Endothelial cell of umbilical vein (primary cell): Measurements from ENCODE around the gene MOXD1. TPM values are rescaled to one million over a fixed set of nuclear protein-coding genes. Genes with fewer than 3 reads are reported as not detected.

ENCODE experiments used
- BruUV-seq: library from RNA; stranded (reverse); fragments of 400-500 nt; replicated peaks from 2 replicates; lab custom pipeline; 2021; lab: Mats Ljungman, UMichigan
- CTCF ChIA-PET: fragments of 300-600, 350-600 bp; sonication (Branson Sonifier 250); formaldehyde crosslinking; loops from one replicate; lab custom pipeline; 2021; ENCODE audit warnings: antibody characterized with exemption, inconsistent platforms; lab: Charles Lee
- POLR2A ChIA-PET: fragments of 300-600, 350-600 bp; sonication (Branson Sonifier 250); formaldehyde crosslinking; loops from one replicate; lab custom pipeline; 2021; ENCODE audit warnings: antibody characterized with exemption, inconsistent platforms; lab: Charles Lee
- DNase-seq: peaks from one replicate; pipeline ENCODE4 v3.0.0-alpha.2; 2011; ENCODE audit warnings: low read depth, low spot score
- FAIRE-seq: peaks from 2 replicates; lab custom pipeline; 2011; peaks lifted over from hg19 to GRCh38; lab: Jason Lieb, UNC
- H2AFZ ChIP-seq: 2 replicates; pipeline ENCODE4 v1.6.0; 2012; ENCODE audit warnings: low read depth, low read length, control low read depth, inconsistent platforms
- H3K27ac ChIP-seq: 2 replicates; pipeline ENCODE4 v1.5.1; 2011; ENCODE audit warnings: low read depth, mild to moderate bottlenecking, control low read depth, low read length, moderate library complexity; ENCODE audit not compliant: insufficient read depth
- H3K27me3 ChIP-seq, 2 experiments: 2 replicates each; pipeline versions ENCODE4 v1.6.0 to v1.6.1; 2011; ENCODE audit warnings: low read length in 2 of 2, mixed read lengths in 1 of 2; ENCODE audit not compliant: control insufficient read depth in 2 of 2, insufficient read depth in 2 of 2
- H3K36me3 ChIP-seq, 2 experiments: 2 replicates in 1 of 2; 3 replicates in 1 of 2; pipeline ENCODE4 v1.5.1; 2011; ENCODE audit warnings: low read length in 2 of 2, mild to moderate bottlenecking in 1 of 2, moderate library complexity in 1 of 2; ENCODE audit not compliant: control insufficient read depth in 2 of 2, insufficient read depth in 2 of 2; ENCODE audit errors: extremely low read depth in 1 of 2
- H3K4me1 ChIP-seq: 3 replicates; pipeline ENCODE4 v1.5.1; 2011; ENCODE audit warnings: mild to moderate bottlenecking, low read length; ENCODE audit not compliant: control insufficient read depth, insufficient read depth; ENCODE audit errors: extremely low read depth
- H3K4me2 ChIP-seq: 2 replicates; pipeline ENCODE4 v1.6.1; 2011; ENCODE audit warnings: low read length, control low read depth, mixed read lengths; ENCODE audit not compliant: insufficient read depth
- H3K4me3 ChIP-seq, 3 experiments: fragments of 200-600 bp in 1 of 3; sonication (generic), shearing (Covaris generic) in 1 of 3; replicated peaks in 1 of 3; 2 replicates each; pipeline ENCODE4 v1.5.1; 2011 to 2016; ENCODE audit warnings: control low read depth in 3 of 3, low read length in 3 of 3, mild to moderate bottlenecking in 2 of 3, inconsistent platforms in 1 of 3, low read depth in 1 of 3, moderate library complexity in 1 of 3; ENCODE audit not compliant: insufficient read depth in 1 of 3
- H3K79me2 ChIP-seq: 2 replicates; pipeline ENCODE4 v1.6.0; 2012; ENCODE audit warnings: low read length, inconsistent platforms; ENCODE audit not compliant: control insufficient read depth, insufficient read depth
- H3K9ac ChIP-seq: replicated peaks from 2 replicates; pipeline ENCODE3; 2011; ENCODE audit warnings: low read length, control low read depth; ENCODE audit not compliant: insufficient read depth; ENCODE audit errors: extremely low read depth
- H3K9me1 ChIP-seq: replicated peaks from 3 replicates; pipeline ENCODE4 v1.6.0; 2011; ENCODE audit warnings: mild to moderate bottlenecking, low read length; ENCODE audit not compliant: control insufficient read depth, insufficient read depth; ENCODE audit errors: extremely low read depth
- H3K9me3 ChIP-seq: replicated peaks from 2 replicates; pipeline ENCODE4 v1.5.1; 2012; ENCODE audit warnings: low read length, inconsistent platforms; ENCODE audit not compliant: control insufficient read depth, insufficient read depth
- H4K20me1 ChIP-seq: replicated peaks from 2 replicates; pipeline ENCODE3; 2011; ENCODE audit warnings: mild to moderate bottlenecking, low read length; ENCODE audit not compliant: control insufficient read depth, insufficient read depth; ENCODE audit errors: extremely low read depth
- EZH2 ChIP-seq: IDR thresholded peaks from 2 replicates; pipeline ENCODE4 v1.6.1; 2012; ENCODE audit warnings: borderline replicate concordance, low read depth, mild to moderate bottlenecking, moderate library complexity, low read length, inconsistent platforms; ENCODE audit not compliant: severe bottlenecking
- FOS ChIP-seq: IDR thresholded peaks from 2 replicates; pipeline ENCODE4 v1.6.1; 2011; ENCODE audit warnings: mild to moderate bottlenecking, low read length, moderate library complexity, borderline replicate concordance; ENCODE audit not compliant: insufficient read depth
- GATA2 ChIP-seq: IDR thresholded peaks from 2 replicates; pipeline ENCODE4 v1.7.0; 2011; ENCODE audit warnings: low read depth, mild to moderate bottlenecking, moderate library complexity, mixed read lengths, low read length; ENCODE audit not compliant: insufficient read length, insufficient read depth
- JUN ChIP-seq: IDR thresholded peaks from 2 replicates; pipeline ENCODE4 v1.6.1; 2011; ENCODE audit warnings: borderline replicate concordance, low read depth; ENCODE audit not compliant: insufficient read length, insufficient read depth
- MYC ChIP-seq: IDR thresholded peaks from one replicate; pipeline ENCODE4 v1.6.1; 2011; ENCODE audit warnings: mild to moderate bottlenecking, low read depth, low read length
- POLR2A ChIP-seq: IDR thresholded peaks from 2 replicates; pipeline ENCODE4 v1.6.1; 2012; ENCODE audit warnings: low read depth, mild to moderate bottlenecking, control low read depth, low read length
- POLR2AphosphoS5 ChIP-seq: IDR thresholded peaks from 2 replicates; pipeline ENCODE4 v1.6.1; 2012; ENCODE audit warnings: low read depth, mild to moderate bottlenecking, control low read depth, low read length, moderate library complexity; ENCODE audit not compliant: insufficient read depth
- dilution Hi-C: fragments of 300-500 bp; cut with MboI; formaldehyde crosslinking; loops from one replicate; pipeline ENCODE4 v1.15.0; 2019; ENCODE audit warnings: low sequenced_read_pairs; ENCODE audit not compliant: extremely low pct_ligation_motif_present
- intact Hi-C: fragments of 100-400 bp; cut with micrococcal nuclease; formaldehyde crosslinking; loops from one replicate; pipeline ENCODE4 v1.10.0; 2022
- polyA plus RNA-seq, 4 experiments: library from polyadenylated mRNA; depleted of rRNA in 3 of 4; stranded (reverse) in 3 of 4; unstranded in 1 of 4; fragments of >200 nt; gene quantifications; 2 replicates each; pipeline versions ENCODE4 v1.2.1 to v1.2.3, GENCODE V29; 2011 to 2012; ENCODE audit warnings: missing spikeins in 1 of 4
- total RNA-seq: library from RNA; stranded (reverse); gene quantifications from 2 replicates; pipeline ENCODE4 v1.2.3, GENCODE V29; 2021
- TF ChIP-seq, protein P1 (sequence below), 2 donors: IDR thresholded peaks; 1 replicate in 1 of 2; 2 replicates in 1 of 2; pipeline ENCODE4 v1.5.1; 2011; ENCODE audit warnings: low read length in 2 of 2, mild to moderate bottlenecking in 2 of 2, moderate library complexity in 2 of 2, control low read depth in 1 of 2, inconsistent platforms in 1 of 2, low read depth in 1 of 2; ENCODE audit not compliant: insufficient read depth in 1 of 2; ENCODE audit errors: extremely low read depth in 1 of 2
- TF ChIP-seq, protein P2 (sequence below): IDR thresholded peaks from 2 replicates; pipeline ENCODE4 v1.6.1; 2011; ENCODE audit not compliant: insufficient read depth, insufficient read length

MOXD1 gene
- total and polyA plus RNA-seq, 2 donors (not counting 3 experiments of a cell fraction or from before 2014, with no cell fraction given), result 0.01 TPM; not detected in 1

- H3K4me1 ChIP-seq, result no peaks in the 10 kb centered on the region
- H3K9me1 ChIP-seq, result no peaks in the 10 kb centered on the region
- BruUV-seq, result no TSS peak
- no peaks in the 10 kb centered on the region for H3K79me2 ChIP-seq
- ChIA-PET POLR2A (no interaction called here), CTCF (interaction anchor here (0.9 to 3.6 kb wide), 10 partner anchors 9 to 112 kb away, joined by 3 to 34 read pairs (median 4); no protein-coding TSS in a partner anchor)
- H3K9ac ChIP-seq, result no peak overlapping the region
- no peak overlapping the region for H3K4me2 ChIP-seq
- TF ChIP-seq, protein P1, sequence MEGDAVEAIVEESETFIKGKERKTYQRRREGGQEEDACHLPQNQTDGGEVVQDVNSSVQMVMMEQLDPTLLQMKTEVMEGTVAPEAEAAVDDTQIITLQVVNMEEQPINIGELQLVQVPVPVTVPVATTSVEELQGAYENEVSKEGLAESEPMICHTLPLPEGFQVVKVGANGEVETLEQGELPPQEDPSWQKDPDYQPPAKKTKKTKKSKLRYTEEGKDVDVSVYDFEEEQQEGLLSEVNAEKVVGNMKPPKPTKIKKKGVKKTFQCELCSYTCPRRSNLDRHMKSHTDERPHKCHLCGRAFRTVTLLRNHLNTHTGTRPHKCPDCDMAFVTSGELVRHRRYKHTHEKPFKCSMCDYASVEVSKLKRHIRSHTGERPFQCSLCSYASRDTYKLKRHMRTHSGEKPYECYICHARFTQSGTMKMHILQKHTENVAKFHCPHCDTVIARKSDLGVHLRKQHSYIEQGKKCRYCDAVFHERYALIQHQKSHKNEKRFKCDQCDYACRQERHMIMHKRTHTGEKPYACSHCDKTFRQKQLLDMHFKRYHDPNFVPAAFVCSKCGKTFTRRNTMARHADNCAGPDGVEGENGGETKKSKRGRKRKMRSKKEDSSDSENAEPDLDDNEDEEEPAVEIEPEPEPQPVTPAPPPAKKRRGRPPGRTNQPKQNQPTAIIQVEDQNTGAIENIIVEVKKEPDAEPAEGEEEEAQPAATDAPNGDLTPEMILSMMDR (IDR thresholded peaks at IDR 0.05; ENCODE audit: extremely low read depth in 1 of 2, insufficient read depth in 1 of 2, low read depth in 1 of 2, low read length in 2 of 2), result no peak
- no peak for TF ChIP-seq POLR2AphosphoS5
- no peak for TF ChIP-seq MYC
- TF ChIP-seq, protein P2, sequence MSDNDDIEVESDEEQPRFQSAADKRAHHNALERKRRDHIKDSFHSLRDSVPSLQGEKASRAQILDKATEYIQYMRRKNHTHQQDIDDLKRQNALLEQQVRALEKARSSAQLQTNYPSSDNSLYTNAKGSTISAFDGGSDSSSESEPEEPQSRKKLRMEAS, result no peak
- no peak for TF ChIP-seq JUN
- TF ChIP-seq GATA2, result no peak
- no peak for TF ChIP-seq FOS
- TF ChIP-seq EZH2, result no peak
- no peak for TF ChIP-seq POLR2A
- H3K36me3 ChIP-seq, result no peaks in the 10 kb centered on the region
- H3K9me3 ChIP-seq, result no peaks in the 10 kb centered on the region
- no peak overlapping the region for H2AFZ ChIP-seq
- DNase-seq (no peak), FAIRE-seq (no peak)
- dilution Hi-C loops (no loop called here), intact Hi-C loops (no loop called here)
- H3K4me3 ChIP-seq, result no peak overlapping the region
- peaks cover 3 to 21% of the 10 kb centered on the region in 2 experiments for H3K27me3 ChIP-seq
- no peak overlapping the region for H3K27ac ChIP-seq
- H4K20me1 ChIP-seq, result no peaks in the 10 kb centered on the region
These were observed 9.6 kb downstream of the MOXD1 start for GRCh38 chr6:132391391-132392269.
